Caki2 (cell line): Measurements from ENCODE around the gene DDX59. TPM values are rescaled to one million over a fixed set of nuclear protein-coding genes. Genes with fewer than 3 reads are reported as not detected.
"Not testable (repeated sequence)": the region's sequence is repeated elsewhere in the genome, so short reads cannot be mapped to it uniquely, and the experiment has no call there.

Source experiments
- DNase-seq: peaks from one replicate; pipeline ENCODE4 v3.0.0-alpha.2; 2015; ENCODE audit warnings: low read depth
- in situ Hi-C: cut with HindIII; loops from 2 replicates; pipeline ENCODE4 v1.10.0; 2016; ENCODE audit warnings: low sequenced_read_pairs, low pct_unique_long_range_greater_than_20kb, mixed read lengths
- total RNA-seq: library from RNA; depleted of rRNA; stranded (reverse); fragments of >200 nt; shearing (Covaris generic); gene quantifications from 2 replicates; pipeline ENCODE4 v1.2.3, GENCODE V29; 2014; ENCODE audit warnings: low replicate concordance

The DDX59 gene
- total RNA-seq, 1 experiment from 2014 or later: 16.4 TPM

DNA sequence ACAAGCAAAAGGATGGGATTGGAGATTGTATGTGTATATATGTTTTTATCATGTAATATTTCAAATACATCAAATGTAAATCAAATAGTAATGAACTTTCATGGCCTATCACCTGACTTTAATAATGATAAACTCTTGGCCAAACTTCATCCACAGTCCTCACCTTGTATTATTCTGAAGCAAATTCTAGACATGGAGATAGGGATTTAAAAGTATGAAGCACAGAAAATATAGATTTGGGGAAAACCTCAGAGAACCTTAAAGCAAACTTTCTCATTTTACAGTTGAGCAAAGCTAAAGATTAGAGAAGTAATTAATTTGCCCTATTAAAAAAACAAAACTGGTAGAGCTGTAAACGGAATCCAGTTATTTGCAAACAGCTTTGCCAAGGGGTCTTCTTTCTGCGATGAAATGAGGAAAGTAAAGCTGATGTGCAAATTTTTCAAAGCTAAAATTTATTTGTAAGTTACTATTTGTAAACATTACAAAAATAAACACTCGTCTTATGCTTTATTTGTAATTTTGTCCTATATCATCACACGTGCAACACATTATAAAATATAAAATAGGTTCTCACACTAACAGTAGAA is 29.2 kb downstream of the DDX59 start:
- in situ Hi-C loops: no loop called here
- DNase-seq: no peak

DNA sequence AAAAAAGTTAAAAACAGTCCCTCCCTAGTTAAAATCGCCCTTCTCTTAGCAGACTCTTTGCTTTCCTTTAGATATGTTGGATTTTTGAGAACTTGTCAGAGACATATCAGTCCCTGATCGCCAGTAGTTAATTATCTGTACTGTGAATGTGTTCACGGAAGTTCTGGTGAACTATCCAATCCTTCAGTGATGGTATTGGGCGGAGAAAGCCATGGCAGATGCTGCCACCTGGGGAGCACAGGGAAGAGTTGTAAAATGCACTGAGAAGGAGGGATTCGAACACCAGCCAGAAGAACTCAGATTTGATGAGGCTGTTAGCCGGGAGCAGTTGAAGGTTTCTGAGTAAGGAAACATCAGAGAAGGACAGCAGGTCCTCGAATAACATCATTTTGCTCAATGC is 31.6 kb downstream of the DDX59 start:
- in situ Hi-C loops: no loop called here
- no peak for DNase-seq

DNA sequence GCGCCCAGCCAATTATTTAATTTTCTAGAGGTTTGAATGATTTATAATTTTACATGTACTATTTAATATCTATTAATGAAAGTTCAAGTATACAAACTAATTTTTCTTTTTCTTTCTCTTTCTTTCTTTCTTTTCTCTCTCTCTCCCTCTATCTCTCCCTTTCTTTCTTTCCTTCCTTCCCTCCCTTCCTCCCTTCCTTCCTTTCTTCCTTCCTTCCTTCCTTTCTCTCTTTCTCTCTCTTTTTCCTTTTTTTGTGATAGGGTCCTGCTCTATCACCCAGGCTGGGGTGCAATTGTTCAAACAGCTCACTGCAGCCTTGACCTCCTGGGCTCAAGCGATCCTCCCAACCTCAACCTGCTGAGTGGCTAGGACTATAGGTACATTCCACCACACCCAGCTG is 33.0 kb downstream of the DDX59 start:
- in situ Hi-C loops: no loop called here
- no peak for DNase-seq

DNA sequence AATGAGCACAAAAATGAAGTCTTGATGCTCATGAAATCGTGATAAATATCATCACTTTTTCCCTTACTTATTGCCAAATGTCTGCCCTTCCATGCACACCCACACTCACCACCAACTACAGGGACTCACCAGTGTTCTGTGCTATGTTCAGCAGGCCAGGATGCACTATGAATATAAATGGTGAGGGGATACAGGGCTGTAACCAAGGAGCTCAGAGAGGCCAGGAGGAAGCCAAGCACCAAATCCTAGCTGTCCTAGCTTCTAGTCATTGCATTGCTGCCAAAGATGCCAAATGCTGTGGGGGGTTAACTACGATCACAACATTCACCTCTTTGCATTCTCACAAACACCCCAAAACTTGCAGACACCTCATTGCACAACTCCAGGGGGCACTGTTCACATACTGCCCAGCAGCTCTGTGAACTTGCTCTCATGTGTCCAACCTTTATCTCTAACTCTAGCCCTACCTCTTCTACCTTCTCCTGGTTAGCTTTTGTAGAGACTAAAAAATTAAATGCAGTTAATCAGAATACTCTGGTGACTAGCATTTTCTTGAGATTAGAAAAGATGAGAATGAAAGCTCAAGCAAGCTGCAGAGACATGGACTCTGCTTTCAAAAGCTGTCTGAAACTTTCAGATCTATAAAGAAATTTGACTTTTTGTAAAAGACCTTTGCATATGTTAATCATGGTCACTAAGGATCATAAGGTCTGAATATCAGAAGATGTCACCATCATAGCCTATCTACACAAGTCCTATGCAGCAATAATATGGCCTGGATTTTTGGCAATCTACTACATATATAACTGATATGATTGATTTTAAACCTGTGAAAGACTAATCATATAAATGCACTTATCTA is 35.2 kb downstream of the DDX59 start:
- in situ Hi-C loops: no loop called here
- no peak for DNase-seq

DNA sequence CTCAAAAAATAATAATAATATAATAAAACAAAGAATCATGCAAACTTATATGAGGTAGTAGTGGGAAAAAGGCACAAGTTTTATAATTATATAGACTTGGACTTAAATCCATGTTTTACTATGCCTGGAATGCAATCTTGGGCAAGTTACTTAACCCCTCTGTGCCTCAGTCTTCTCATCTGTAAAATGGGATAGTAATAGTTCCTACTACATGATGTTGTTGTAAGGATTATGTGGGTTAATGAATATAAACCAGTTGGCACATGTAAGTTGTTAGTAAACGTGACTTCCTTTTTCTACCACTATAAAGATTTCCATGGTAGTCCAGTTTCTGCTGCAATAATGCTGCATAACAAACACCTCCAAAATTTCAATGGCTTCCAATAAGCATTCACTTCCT is 38.3 kb downstream of the DDX59 start:
- DNase-seq: no peak
- in situ Hi-C loops: no loop called here

DNA sequence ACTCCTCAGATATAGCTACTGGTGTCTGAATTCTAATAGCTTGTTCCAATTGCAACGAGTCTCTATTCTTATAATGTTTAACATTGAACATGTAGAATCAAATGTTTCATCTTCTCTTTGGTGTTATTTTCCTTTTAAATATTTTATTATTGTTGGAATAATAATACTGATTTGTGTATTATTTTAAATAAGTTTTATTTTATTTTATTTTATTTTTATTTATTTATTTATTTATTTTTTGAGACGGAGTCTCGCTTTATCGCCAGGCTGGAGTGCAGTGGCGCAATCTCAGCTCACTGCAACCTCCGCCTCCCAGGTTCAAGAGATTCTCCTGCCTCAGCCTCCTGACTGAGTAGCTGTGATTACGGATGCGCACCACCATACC is 39.2 kb downstream of the DDX59 start:
- DNase-seq, in situ Hi-C loops: not testable (repeated sequence)

DNA sequence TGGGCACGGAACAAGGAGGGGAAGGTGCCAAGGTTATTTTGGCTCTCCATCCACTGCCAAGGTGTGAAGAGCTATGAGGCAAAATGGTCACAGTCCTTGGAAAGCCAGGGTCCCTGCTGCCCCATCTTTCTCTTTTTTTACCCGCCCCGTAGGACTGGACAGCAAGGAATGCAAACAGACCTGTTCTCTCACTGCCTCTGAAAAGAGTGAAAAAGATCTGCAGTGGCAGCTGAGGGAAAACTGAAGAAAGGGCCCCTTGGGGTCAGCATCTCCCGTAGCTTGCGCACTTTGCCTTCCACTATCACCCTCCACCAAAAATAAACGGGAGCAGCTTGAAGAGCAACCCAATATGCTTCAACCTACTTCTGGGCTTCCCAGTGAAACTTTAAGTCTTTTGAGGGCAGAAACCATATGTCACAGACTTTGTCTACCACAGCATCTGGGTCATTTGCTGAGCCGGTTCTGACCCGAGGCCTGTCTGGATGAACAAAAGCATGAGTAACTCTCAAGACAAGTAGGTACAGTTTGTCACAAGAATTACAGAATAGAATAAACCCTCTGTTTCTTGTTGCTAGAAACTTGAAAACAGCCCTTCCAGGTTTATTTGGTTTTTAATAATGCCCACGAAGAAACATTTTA is 39.7 kb downstream of the DDX59 start:
- no peak for DNase-seq

DNA sequence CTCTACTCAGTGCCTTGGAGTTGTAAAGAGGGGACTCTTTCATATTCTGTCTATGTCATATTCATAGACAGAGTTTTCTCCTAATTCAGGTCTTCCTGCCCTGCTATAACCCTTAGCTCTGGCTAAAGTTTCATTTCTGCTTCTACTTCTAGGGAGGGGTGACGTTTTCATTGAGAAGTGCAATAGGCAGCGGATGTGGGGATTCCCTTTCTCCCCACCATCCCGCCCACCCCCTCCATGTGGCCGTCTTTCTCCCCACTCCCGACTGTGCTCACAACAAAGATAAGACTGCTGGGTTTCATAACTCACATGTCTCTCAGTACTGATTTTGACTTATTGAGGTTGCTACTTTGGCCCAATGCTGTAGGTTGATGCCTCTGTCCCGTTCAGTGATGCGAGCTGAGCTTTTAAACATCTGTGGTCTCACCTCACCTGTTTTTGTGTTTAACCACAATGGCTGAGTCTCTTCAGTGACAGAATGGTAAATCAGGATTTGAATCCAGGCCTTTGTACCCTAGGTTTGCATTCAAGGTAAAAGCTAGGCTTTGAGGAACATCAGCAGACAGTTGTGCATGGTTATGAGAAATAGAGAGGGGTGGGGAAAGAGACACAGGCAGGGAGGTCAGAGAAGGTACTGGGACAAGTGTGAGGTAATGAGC is 41.4 kb downstream of the DDX59 start:
- in situ Hi-C loops: no loop called here
- DNase-seq: no peak

More for the DNA sequence above, 39.7 kb downstream of the DDX59 start:
- in situ Hi-C loops: no loop called here

DNA sequence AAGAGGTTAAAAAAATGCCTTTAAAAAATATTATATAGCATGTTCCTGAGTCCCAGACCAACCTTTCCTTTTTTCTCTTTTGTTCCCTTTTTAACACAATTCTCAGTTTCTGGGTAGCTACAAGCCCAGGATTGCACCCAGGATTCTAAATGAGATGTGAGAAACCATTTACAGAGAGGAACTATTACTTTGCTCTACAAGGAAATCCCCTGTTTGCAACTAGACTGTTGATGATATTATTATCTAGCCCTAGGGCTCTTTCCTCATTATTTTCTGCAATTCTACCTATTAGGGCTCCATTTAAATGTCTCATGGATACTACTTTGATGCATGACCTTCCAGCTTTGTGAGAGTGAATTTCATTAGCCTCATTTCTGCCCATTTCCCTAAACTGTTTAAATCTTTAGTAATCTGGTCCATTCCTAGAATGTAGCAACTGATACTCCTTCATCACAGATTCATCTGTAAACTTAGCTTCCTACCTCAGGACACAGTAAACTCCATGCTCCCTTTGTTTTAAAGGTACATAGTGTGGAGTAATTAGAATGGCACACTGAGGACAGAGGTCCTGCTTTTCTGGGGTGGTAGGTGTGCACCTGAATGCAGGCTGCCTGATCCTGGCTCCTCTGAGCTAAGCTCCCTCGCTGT is 42.0 kb downstream of the DDX59 start:
- in situ Hi-C loops: no loop called here
- DNase-seq: no peak

DNA sequence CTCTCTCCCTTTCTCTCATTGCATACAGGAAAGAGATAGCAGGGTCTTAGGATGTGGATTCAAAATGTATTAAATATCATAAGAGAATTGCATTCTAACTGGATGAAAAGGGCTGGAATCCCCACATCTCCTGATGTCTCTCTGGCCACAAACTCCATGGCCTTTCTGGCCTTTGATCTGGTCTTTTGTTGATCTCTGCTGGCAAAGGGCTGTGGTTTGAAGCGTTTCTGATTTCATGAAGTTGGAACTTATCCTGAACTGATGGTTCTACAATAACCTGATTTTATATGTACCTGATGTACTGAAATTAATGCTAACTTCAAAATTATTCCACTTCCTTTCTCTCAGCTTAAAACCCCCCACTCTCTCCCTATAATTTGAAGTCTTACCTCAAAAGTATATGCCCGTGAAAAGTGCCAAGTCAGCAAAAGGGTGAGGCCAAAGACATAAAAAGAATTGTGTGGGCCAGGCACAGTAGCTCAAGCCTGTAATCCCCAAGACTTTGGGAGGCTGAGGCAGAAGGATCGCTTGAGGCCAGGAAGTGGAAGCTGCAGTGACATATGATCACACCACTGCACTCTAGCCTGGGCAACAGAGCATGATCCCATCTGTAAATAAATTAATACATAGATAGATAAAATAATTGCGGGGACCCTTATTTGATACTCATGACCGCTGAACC is 42.7 kb downstream of the DDX59 start:
- DNase-seq: no peak
- in situ Hi-C loops: no loop called here

DNA sequence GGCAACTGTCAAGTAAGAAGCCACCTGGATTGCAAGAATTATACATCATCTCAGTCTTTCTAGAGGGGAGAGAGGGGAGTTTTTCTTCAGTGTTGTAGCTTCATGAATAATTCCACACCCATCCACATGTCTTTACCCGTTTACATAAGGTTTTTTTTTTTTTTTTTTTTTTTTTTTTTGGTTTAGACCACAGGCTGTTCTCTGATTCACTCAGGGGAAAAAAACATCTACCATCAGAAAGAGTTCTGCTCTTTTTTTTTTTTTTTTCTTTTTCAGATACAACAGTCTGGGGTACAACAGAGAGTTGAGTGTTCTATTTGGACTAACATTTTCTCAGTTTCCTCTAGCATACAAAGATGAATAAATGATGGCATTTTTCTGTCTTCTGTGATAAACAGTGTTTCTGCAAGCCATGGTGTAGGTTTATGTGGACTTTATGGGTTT is 44.3 kb downstream of the DDX59 start:
- in situ Hi-C loops: no loop called here
- peak; percentile 40 for DNase-seq

DNA sequence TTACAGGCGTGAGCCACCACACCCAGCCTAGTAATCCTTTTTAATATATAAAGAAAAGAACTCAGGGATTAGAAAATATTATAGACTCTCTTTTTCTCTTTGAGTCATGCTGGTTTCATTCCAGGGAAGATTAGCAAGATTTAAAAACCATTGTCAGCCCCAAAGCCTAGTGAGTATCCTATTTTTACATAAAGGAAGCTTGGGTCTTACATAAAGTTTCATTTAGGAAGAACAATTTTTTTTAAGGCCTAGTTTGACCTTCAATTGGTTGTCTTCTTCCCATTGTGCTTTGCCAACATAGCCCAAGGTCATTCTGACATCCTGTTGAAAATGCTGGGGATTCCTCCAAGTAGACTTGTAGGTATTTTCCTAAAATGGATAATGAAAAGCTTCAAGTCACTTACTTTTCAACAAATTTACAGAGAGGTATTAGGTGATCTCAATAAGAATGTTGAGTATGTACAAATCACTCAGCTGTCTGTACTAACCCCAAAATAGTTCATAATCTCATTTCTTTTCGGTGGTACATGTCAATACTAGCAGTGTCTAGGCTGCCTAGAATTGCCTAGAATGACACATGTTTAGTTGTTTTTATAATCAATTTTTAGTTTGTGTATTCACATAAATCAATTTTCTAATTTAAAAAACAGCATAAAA is 44.9 kb downstream of the DDX59 start:
- in situ Hi-C loops: no loop called here
- no peak for DNase-seq

DNA sequence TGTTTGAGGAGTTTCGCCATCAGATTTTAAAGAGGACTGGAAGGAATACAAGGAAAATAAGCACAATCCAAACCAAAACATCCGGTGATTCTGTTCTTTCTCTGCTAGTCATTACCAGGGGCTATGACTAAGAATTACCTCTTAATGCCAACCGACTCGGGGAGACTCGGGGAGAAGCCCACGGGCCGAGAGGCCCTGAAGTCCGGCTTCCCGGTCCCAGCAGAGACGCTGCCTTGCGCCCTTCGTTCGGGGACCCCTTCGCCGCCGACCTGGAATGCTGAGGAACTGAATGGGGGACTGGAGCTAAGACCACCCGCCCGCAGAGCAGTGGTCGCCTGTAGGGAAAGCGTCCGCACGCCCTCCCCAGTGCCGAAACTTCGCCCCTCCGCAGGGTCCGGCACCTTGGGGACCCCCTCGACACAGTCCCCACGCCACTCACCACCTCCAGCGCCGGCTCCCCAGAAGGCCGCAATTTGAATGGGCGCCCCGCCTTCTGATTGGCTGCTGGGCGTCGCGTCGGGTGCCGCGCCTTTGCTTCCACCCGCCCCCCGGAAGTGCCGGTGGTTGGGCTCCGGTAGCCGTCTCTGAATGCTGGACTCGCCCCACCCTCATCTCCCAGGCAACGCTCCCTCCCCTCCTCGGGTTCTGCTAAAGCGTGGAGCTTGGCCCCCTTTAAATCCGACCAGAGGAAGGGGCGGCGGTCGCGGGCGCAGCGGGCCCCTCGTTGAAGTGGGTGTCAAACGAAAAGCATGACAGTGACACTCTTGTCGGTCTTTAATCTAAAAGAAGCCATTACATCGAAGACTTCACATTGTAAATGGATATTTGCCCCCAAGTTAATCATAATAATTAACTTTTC is 49.2 kb downstream of the DDX59 start, which contains the start of gene KIF14:
KIF14 (minus strand) TSS at position 479 of the 859 bp plus-strand sequence. CDS start 2,028 bp downstream, outside the sequence.
- peak; percentile 81 for DNase-seq
- in situ Hi-C loops: no loop called here

DNA sequence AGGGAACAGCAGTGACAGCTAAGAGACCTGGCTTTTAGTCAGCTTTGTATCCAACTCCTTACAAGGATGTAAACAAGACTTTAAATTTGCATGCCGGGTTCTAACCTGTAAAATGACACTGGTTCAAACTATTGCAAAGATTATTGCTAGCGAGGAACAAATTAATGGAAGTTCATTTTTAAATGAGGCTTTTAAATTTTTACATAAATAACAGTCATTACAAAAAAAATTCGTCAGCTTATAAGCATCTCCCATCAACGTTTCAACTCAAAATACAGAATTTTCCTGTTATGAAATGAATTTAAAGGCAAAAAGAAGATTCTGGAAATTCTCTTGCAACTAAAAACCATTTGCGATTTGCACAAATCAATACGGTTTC is 49.8 kb downstream of the DDX59 start:
- in situ Hi-C loops: no loop called here

DNA sequence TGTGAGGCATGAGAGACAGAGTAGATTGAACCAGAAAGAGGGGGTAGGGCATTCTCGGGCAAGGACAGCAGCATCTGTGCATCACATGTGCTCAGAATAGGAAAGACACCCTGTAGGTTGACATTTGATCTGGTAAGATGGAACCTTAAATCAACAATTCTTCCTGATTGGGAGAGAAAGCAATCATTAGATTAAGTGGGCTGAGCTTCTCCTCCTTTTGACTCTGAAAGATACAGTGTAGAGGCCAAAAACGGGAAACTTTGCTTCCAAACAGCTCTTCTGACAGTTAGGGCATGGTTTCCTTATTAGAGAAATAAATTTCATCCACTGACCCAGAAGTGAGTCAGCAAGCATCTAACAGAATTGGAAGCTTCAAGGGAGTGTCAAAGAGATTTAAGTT is 58.9 kb downstream of the DDX59 start:
- no peak for DNase-seq
- in situ Hi-C loops: no loop called here

More for the DNA sequence above, 49.8 kb downstream of the DDX59 start:
- DNase-seq: no peak

DNA sequence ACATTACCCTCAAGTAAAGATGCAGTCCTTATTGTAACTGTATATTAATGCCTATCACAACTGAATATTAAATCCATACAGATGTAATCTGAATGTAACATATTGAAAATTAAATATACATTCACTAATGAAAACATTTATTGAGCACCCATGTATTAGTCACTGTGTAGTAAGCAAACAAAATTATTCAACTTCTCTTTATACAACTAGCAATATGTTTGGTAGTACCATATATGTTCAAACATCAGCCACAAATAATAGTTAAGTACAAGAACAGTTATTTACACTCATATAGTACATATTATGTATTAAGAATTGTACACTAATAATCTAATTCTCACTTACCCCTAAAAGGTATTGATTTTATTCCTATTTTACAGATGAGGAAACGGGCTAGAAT is 67.1 kb downstream of the DDX59 start:
- in situ Hi-C loops: no loop called here
- DNase-seq: no peak
